Lower leg skin (tissue), 4 donors: ENCODE measurements around the gene CHI3L2. TPM values are rescaled to one million over a fixed set of nuclear protein-coding genes. Genes with fewer than 3 reads are reported as not detected.

Experiments
- DNase-seq, 2 donors: peaks; one replicate each; pipeline ENCODE4 v3.0.0-alpha.2; 2019; ENCODE audit warnings: low spot score in 2 of 2
- H3K4me3 ChIP-seq: fragments of 200-600 bp; sonication (generic); 2 replicates; pipeline ENCODE4 v1.5.1; 2017; ENCODE audit warnings: mild to moderate bottlenecking, low read depth; ENCODE audit not compliant: poor library complexity, severe bottlenecking
- POLR2A ChIP-seq, 2 donors: fragments of 450-650 bp; IDR thresholded peaks; one replicate each; pipeline ENCODE4 v1.6.1; 2016 to 2017; ENCODE audit warnings: antibody characterized with exemption in 2 of 2, mild to moderate bottlenecking in 1 of 2, moderate library complexity in 1 of 2
- WGBS, 2 donors: methylation state at CpG; one replicate each; pipeline ENCODE4 v1.1.5; 2018; 5-methylcytosine and 5-hydroxymethylcytosine counted together
- intact Hi-C: fragments of 100-400 bp; cut with DNase I; formaldehyde crosslinking; loops from one replicate; pipeline ENCODE4 v1.15.0; 2023; ENCODE audit warnings: low total_unique reads
- total RNA-seq, 4 donors: library from RNA; depleted of rRNA; stranded (reverse); fragments of >200 nt; gene quantifications; one replicate each; pipeline ENCODE4 v1.1.0, GENCODE V29; 2016
- TF ChIP-seq, protein P1 (sequence below), 3 donors: fragments of 450-650 bp; IDR thresholded peaks; one replicate each; pipeline ENCODE4 v1.5.1; 2016; ENCODE audit warnings: antibody characterized with exemption in 3 of 3, mild to moderate bottlenecking in 3 of 3, moderate library complexity in 2 of 3

Gene CHI3L2
- total RNA-seq, 4 donors from 2014 or later, result 2.2 to 15.8 (median 5.5) TPM; not detected in 1

DNA sequence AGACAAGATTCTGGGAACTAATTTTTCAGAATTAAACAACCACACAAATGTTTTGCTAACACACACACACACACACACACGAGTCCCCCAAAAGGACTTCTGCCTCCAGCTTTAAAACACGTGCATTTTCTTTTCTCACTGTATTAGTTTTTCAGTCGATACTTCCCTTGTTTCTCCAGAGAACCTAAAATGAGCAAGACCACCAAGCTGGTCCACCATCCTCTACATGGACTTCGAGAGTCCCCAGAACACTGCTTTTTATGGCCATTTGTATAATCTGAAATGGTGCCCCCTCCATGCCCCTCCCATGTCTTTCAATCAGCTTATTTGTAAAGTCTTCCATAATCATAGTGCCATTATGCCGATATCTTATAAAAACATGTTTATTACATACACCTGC is 10.8 kb upstream of the CHI3L2 start:
- 75 to 81% methylated on average over 5 of the region's 5 CpGs for WGBS, 2 donors
- no peak for DNase-seq
- intact Hi-C loops, result no loop called here
- TF ChIP-seq, protein P1, sequence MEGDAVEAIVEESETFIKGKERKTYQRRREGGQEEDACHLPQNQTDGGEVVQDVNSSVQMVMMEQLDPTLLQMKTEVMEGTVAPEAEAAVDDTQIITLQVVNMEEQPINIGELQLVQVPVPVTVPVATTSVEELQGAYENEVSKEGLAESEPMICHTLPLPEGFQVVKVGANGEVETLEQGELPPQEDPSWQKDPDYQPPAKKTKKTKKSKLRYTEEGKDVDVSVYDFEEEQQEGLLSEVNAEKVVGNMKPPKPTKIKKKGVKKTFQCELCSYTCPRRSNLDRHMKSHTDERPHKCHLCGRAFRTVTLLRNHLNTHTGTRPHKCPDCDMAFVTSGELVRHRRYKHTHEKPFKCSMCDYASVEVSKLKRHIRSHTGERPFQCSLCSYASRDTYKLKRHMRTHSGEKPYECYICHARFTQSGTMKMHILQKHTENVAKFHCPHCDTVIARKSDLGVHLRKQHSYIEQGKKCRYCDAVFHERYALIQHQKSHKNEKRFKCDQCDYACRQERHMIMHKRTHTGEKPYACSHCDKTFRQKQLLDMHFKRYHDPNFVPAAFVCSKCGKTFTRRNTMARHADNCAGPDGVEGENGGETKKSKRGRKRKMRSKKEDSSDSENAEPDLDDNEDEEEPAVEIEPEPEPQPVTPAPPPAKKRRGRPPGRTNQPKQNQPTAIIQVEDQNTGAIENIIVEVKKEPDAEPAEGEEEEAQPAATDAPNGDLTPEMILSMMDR (IDR thresholded peaks at IDR 0.05), result no peak
- TF ChIP-seq POLR2A (IDR thresholded peaks at IDR 0.05), result no peak
- H3K4me3 ChIP-seq, result no peak overlapping the region

DNA sequence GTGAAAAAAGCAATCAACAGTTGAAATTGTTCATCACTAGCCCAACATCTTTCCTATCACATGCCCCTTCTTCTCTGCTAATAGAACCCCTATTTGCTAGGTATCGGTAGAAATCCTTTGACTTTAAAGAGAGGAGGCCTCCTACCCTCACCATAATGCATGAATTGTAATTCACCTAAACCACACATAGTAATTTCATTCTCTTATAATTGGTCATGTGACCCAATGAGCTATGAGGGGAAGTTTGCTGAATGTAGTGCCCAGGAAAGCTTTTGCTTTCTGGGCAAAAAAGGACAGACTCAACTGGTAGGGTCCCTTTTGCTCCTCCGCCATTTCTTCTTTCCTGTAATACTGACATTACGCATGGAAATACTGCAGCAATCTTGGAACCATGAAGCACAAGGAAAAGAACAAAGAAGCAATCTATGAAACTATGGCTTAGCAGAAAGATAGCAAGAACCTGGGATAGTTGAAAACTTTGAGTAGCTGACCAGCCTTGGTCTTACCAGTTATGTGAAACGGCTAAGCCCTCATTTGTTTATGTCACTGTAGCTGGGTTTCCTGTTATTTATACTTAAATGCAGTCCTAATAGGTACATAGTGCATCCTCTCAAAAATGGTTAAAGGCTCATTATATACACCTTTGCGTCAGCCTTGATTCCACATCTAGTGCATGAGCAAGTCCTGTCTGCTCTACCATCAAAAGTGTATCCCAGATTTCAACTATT is 10.2 kb upstream of the CHI3L2 start:
- intact Hi-C loops, result no loop called here
- no peak for DNase-seq
- no peak overlapping the region for H3K4me3 ChIP-seq
- WGBS, 2 donors, result 70 to 75% methylated on average over 5 of the region's 5 CpGs
- TF ChIP-seq POLR2A (IDR thresholded peaks at IDR 0.05), result no peak
- TF ChIP-seq, protein P1 (IDR thresholded peaks at IDR 0.05), result no peak

DNA sequence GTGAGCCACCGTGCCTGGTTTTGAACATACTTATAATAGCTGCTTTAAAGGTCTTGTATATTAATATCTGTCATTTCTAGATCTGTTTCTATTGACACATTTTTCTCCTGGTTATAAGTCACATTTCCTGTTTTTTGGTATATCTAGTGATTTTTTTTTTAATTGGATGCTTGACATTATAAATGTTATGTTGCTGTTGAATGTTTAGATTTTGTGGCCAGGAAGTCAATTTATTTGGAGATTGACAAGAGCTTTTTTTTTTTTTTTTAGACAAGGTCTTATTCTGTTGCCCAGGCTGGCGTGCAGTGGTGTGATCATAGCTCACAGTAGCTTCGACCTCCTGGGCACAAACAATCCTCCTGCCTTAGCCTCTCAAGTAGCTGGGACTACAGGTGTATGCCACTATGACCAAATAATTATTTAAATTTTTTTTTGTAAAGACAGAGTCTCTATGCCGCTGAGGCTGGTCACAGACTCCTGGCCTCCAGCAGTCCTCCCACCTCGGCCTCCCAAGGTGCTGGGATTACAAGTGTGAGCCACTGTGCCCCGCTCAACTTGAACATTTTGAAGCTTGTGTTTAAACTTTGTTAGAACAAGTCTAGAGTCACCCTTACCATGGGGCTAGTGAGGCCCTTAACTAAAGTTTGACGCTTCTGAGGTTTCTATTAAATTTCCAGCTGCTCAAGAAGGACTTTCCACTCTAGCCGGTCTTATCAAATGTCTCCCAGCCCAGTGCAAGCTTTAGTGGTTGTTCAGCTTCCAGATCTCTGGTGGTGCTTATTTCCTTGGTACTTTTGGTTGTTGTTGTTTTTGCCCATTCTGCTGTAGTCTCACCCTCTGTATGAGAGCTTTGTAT is 8.6 kb upstream of the CHI3L2 start:
- no peak for DNase-seq
- TF ChIP-seq POLR2A (IDR thresholded peaks at IDR 0.05), result no peak
- TF ChIP-seq, protein P1 (IDR thresholded peaks at IDR 0.05), result no peak
- H3K4me3 ChIP-seq, result no peak overlapping the region
- intact Hi-C loops, result no loop called here
- 93 to 96% methylated on average over 8 of the region's 8 CpGs for WGBS, 2 donors

DNA sequence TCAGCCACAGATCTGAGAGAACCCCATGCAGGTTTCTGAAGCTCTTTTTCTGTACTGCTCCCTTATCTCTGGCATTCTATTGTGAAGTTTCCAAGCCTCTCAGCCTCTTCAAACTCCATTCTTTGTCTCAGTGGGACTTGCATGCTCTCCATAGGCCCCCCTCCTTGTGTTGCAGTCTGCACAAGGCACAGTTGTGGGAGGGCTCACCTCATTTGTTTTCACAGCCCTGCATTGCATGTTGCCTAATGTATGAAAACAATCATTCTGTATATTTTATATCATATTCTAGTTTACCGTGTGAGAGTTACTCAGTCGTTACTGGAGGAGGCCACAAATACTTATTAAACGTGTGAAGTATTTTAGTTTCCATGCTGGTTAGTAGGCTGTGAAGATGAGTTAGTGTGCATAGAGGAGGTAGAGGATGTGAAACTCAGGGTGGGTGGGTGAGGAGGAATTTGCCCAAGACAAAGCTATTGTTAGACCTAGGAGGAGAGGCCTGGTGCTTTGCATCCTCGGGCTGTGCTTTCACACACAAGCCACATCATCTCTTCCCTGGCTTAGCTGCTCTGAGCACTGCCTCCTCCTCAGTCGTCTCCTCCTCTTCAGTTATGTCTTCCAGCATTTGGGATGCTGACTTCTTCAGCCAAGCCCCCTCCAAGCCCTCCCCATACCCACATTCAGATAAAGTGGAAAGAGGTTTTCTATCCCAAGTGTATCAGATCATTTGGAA is 7.8 kb upstream of the CHI3L2 start:
- 70 to 81% methylated on average over 5 of the region's 5 CpGs for WGBS, 2 donors
- TF ChIP-seq POLR2A (IDR thresholded peaks at IDR 0.05), result no peak
- TF ChIP-seq, protein P1 (IDR thresholded peaks at IDR 0.05), result no peak
- intact Hi-C loops, result loop anchor here (5.0 kb wide), 1 partner anchor 183 kb away; no protein-coding TSS in a partner anchor
- no peak overlapping the region for H3K4me3 ChIP-seq
- no peak for DNase-seq

DNA sequence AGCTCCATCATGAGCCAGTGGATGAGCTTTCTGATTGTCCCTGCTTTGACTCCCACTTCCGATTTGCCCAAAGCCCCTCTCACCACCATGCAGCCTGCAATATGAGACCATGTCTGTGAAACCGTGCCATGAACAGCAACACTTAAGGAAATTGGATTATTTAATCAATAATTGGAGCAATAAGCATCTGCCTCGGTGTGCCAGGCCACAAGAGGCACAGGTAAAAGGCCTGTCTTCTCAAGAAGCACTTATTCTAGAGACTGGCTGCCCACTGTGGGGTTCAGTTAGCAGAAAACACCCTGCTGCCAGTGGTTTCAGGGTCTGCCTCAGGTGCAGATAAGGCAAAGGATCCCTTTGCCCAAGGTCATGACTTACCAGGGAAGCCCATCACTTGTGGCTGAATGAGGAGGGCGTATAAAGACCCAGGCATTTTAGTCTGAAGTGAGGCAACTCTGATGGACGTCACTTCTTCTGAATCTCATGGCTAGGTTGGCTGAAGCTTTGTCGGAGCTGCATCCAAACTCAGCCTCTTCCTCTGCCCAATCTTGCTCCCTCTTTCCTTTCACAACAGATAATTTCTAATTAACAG is 7.1 kb upstream of the CHI3L2 start:
- H3K4me3 ChIP-seq, result no peak overlapping the region
- no peak for DNase-seq
- intact Hi-C loops, result loop anchor here (5.0 kb wide), 1 partner anchor 182 kb away; no protein-coding TSS in a partner anchor
- no peak for TF ChIP-seq POLR2A (IDR thresholded peaks at IDR 0.05)
- TF ChIP-seq, protein P1 (IDR thresholded peaks at IDR 0.05), result no peak
- WGBS, 2 donors, result 87 to 89% methylated on average over 6 of the region's 6 CpGs
